Panc1 (cell line): ENCODE data around the gene NR3C1. TPM values are rescaled to one million over a fixed set of nuclear protein-coding genes. Genes with fewer than 3 reads are reported as not detected.
A peak's percentile ranks its signal among the peaks of the same experiment; 100 is the strongest.

Experiments used
- ATAC-seq: fragments of 200-7000 bp; cut with Tn5 transposase; 2 replicates; pipeline ENCODE4 v1.9.1; 2020; ENCODE audit warnings: mild to moderate bottlenecking, moderate library complexity
- Bru-seq: library from RNA; stranded (reverse); fragments of 400-500 nt; gene quantifications from one replicate; lab custom pipeline; 2021; lab: Mats Ljungman, UMichigan
- BruChase-seq, 2 experiments: library from RNA; stranded (reverse); fragments of 400-500 nt; gene quantifications; one replicate each; lab custom pipeline; 2021; lab: Mats Ljungman, UMichigan
- BruUV-seq: library from RNA; stranded (reverse); fragments of 400-500 nt; replicated peaks from 2 replicates; lab custom pipeline; 2021; lab: Mats Ljungman, UMichigan
- CTCF ChIA-PET: fragments of 300-600 bp; sonication (Branson Sonifier 250); formaldehyde crosslinking; loops from one replicate; lab custom pipeline; 2022; ENCODE audit warnings: antibody characterized with exemption; lab: Charles Lee
- POLR2A ChIA-PET: fragments of 300-600 bp; sonication (Branson Sonifier 250); formaldehyde crosslinking; loops from one replicate; lab custom pipeline; 2022; ENCODE audit warnings: antibody characterized with exemption; lab: Charles Lee
- DNase-seq: peaks from one replicate; pipeline ENCODE4 v3.0.0-alpha.2; 2010; ENCODE audit warnings: low read depth, low spot score
- H3K27ac ChIP-seq: 2 replicates; pipeline ENCODE4 v1.5.1; 2011; ENCODE audit warnings: mild to moderate bottlenecking, low read length, inconsistent platforms
- H3K27me3 ChIP-seq: fragments of 200-500 bp; sonication (Bioruptor generic); 2 replicates; pipeline ENCODE4 v1.6.0; 2014; ENCODE audit warnings: low read length, inconsistent platforms; ENCODE audit not compliant: control insufficient read depth, insufficient read depth
- H3K36me3 ChIP-seq: fragments of 200-500 bp; sonication (Bioruptor generic); 2 replicates; pipeline ENCODE4 v1.5.1; 2014; ENCODE audit warnings: inconsistent platforms, mild to moderate bottlenecking, low read length, moderate library complexity; ENCODE audit not compliant: control insufficient read depth, insufficient read depth
- H3K4me1 ChIP-seq: 2 replicates; pipeline ENCODE4 v1.5.1; 2011; ENCODE audit warnings: inconsistent platforms, mild to moderate bottlenecking, low read length, moderate library complexity; ENCODE audit not compliant: control insufficient read depth, insufficient read depth
- H3K4me3 ChIP-seq, 2 experiments: 2 replicates each; pipeline ENCODE4 v1.5.1; 2011 to 2012; ENCODE audit warnings: low read depth in 2 of 2, low read length in 2 of 2, mild to moderate bottlenecking in 2 of 2, inconsistent platforms in 1 of 2, moderate library complexity in 1 of 2
- H3K9me3 ChIP-seq: fragments of 200-500 bp; sonication (Bioruptor generic); 2 replicates; pipeline ENCODE4 v1.5.1; 2014; ENCODE audit warnings: low read depth, mild to moderate bottlenecking, inconsistent platforms, low read length, moderate library complexity; ENCODE audit not compliant: control insufficient read depth, insufficient read depth
- POLR2AphosphoS5 ChIP-seq: IDR thresholded peaks from 2 replicates; pipeline ENCODE4 v1.6.1; 2012; ENCODE audit warnings: mild to moderate bottlenecking, low read depth, low read length, moderate library complexity
- SIN3A ChIP-seq: IDR thresholded peaks from 2 replicates; pipeline ENCODE4 v1.6.1; 2012; ENCODE audit warnings: low read depth, mild to moderate bottlenecking, low read length, moderate library complexity, borderline replicate concordance; ENCODE audit not compliant: insufficient read depth
- TCF7L2 ChIP-seq: IDR thresholded peaks from 2 replicates; pipeline ENCODE4 v1.6.1; 2011; ENCODE audit warnings: mild to moderate bottlenecking, low read depth, low read length, inconsistent platforms
- in situ Hi-C: cut with HindIII; loops from 2 replicates; pipeline ENCODE4 v1.10.0; 2016; ENCODE audit warnings: low sequenced_read_pairs, low pct_unique_long_range_greater_than_20kb
- intact Hi-C: fragments of 100-400 bp; cut with micrococcal nuclease; formaldehyde crosslinking; loops from one replicate; pipeline ENCODE4 v1.10.0; 2022; ENCODE audit not compliant: unreplicated experiment
- long read RNA-seq: library from polyadenylated mRNA; unstranded; transcript quantifications from one replicate; pipeline ENCODE4 v2.0.0, GENCODE V29; 2021; ENCODE audit not compliant: unreplicated experiment
- polyA plus RNA-seq: library from polyadenylated mRNA; unstranded; fragments of >200 nt; gene quantifications from one replicate; pipeline ENCODE4 v1.2.1, GENCODE V29; 2012; ENCODE audit warnings: missing spikeins; ENCODE audit not compliant: insufficient read length
- total RNA-seq: library from RNA; stranded (reverse); gene quantifications from one replicate; pipeline ENCODE4 v1.2.1, GENCODE V29; 2021; ENCODE audit not compliant: unreplicated experiment
- TF ChIP-seq, protein P1 (sequence below): fragments of 450-650 bp; IDR thresholded peaks from 2 replicates; pipeline ENCODE4 v1.5.1; 2017; ENCODE audit warnings: mild to moderate bottlenecking
- TF ChIP-seq, protein P2 (sequence below), 2 experiments: IDR thresholded peaks; 2 replicates each; pipeline ENCODE4 v1.6.1; 2011 to 2012; ENCODE audit warnings: low read depth in 2 of 2, control low read depth in 1 of 2, low read length in 1 of 2, mild to moderate bottlenecking in 1 of 2, moderate library complexity in 1 of 2; ENCODE audit not compliant: insufficient read depth in 1 of 2

The NR3C1 gene
- total RNA-seq (52.6 TPM), Bru-seq, nascent RNA (percentile 93 among the genes with signal in this experiment), BruChase-seq, experiment 1, labeled RNA remaining after a 2-hour chase (percentile 83 among the genes with signal in this experiment), BruChase-seq, experiment 2, labeled RNA remaining after a 6-hour chase (percentile 70 among the genes with signal in this experiment)
- 15.0 TPM for polyA plus RNA-seq
- long read RNA-seq, full-length matches to known transcripts: 56 of 179 reads
- long read RNA-seq, partial matches to known transcripts: 101 of 179 reads
- long read RNA-seq, other reads (novel, unspliced or antisense): 22 of 179 reads

DNA sequence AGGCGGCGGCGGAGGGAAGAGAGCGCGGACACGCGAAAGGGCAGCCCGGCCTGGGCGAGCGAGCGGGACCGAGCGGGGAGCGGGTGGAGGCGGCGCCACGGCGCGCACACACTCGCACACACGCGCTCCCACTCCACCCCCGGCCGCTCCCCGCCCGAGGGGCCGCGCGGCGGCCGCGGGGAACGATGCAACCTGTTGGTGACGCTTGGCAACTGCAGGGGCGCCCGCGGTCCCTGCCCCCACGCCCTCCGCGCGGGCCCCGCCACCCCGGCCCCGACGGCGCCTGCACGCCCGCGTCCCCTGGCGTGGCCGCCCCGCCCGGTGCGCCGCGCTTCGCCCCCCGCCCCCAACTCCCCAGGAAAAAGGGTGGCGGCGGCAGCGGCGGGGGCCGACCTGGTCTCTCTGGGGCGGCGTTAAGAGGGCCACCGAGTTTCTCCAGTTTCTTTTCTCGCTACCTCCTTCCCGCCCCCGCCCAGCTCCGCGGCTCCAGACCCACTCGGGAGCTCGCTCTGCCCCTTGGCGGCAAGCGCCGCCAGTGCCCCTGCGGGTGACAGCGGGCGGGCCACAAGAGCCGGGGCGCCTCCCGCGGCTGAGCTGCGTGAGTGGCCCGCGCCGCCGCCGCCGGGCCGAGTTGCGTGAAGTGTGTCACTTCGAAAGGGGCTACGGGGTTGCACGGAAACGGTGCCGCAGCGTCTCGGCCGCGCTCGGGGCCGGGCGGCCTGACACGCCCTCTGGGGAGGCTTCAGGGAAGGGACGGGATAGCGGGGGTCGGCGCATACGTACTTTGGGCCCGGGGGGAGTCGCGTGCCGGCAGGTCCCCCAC, at the start of gene NR3C1:
NR3C1 (minus strand) TSS at position 94 of the 823 bp plus-strand sequence. CDS start 2,847 bp downstream, outside the sequence.
- Histone ChIP-seq H3K27ac (peak within 1 kb of the TSS; percentile 100), H3K36me3 (peaks cover 8% of the 10 kb centered on the region), H3K4me3 (peak within 1 kb of the TSS; percentile 91), H3K9me3 (no peaks in the 10 kb centered on the region; the same call in 1 of the 2 replicates), H3K4me1 (peaks cover 20% of the 10 kb centered on the region), H3K27me3 (no peaks in the 10 kb centered on the region; the same call in 1 of the 2 replicates)
- CTCF ChIA-PET: interaction anchor here (0.6 to 0.8 kb wide), 2 partner anchors 212 to 544 kb away, joined by 4 to 5 read pairs; no protein-coding TSS in a partner anchor
- TF ChIP-seq, protein P1, sequence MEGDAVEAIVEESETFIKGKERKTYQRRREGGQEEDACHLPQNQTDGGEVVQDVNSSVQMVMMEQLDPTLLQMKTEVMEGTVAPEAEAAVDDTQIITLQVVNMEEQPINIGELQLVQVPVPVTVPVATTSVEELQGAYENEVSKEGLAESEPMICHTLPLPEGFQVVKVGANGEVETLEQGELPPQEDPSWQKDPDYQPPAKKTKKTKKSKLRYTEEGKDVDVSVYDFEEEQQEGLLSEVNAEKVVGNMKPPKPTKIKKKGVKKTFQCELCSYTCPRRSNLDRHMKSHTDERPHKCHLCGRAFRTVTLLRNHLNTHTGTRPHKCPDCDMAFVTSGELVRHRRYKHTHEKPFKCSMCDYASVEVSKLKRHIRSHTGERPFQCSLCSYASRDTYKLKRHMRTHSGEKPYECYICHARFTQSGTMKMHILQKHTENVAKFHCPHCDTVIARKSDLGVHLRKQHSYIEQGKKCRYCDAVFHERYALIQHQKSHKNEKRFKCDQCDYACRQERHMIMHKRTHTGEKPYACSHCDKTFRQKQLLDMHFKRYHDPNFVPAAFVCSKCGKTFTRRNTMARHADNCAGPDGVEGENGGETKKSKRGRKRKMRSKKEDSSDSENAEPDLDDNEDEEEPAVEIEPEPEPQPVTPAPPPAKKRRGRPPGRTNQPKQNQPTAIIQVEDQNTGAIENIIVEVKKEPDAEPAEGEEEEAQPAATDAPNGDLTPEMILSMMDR: peak; percentile 89
- TF ChIP-seq TCF7L2 (no peak), SIN3A (peak; percentile 85)
- DNase-seq (no peak), ATAC-seq (peak; percentile 80)
- in situ Hi-C loops: no loop called here
- POLR2A ChIA-PET: interaction anchor here (0.6 to 0.7 kb wide), 2 partner anchors 16 to 220 kb away, joined by 6 to 10 read pairs; no protein-coding TSS in a partner anchor
- no TSS peak for BruUV-seq
- intact Hi-C loops: loop anchor here (2.0 kb wide), 1 partner anchor 421 kb away; no protein-coding TSS in a partner anchor

DNA sequence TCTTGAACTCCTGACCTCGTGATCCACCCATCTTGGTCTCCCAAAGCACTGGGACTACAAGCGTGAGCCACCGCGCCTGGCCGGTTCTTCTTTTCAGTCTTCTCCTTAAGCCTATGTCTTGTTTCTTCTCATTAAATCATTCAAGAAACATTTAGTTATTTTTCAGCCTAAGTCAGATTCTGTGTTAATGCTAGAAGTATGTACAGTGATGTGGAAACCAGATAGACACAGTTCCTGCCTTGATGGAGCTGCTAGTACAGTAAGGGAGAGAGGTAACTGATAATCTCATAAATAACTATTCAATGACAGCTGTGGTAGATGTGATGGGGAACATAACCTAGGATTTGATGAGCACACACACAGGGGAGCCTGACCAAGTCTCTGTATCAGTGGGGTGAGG, 46.3 kb upstream of the NR3C1 start:
- intact Hi-C loops: no loop called here
- ChIA-PET POLR2A (no interaction called here), CTCF (no interaction called here)
- Histone ChIP-seq H3K9me3 (no peaks in the 10 kb centered on the region), H3K4me3 (no peak overlapping the region), H3K27me3 (no peaks in the 10 kb centered on the region), H3K4me1 (no peaks in the 10 kb centered on the region), H3K27ac (no peak overlapping the region), H3K36me3 (no peaks in the 10 kb centered on the region)
- ATAC-seq (no peak), DNase-seq (no peak)
- BruUV-seq: no TSS peak
- in situ Hi-C loops: no loop called here
- no peak for TF ChIP-seq POLR2AphosphoS5

DNA sequence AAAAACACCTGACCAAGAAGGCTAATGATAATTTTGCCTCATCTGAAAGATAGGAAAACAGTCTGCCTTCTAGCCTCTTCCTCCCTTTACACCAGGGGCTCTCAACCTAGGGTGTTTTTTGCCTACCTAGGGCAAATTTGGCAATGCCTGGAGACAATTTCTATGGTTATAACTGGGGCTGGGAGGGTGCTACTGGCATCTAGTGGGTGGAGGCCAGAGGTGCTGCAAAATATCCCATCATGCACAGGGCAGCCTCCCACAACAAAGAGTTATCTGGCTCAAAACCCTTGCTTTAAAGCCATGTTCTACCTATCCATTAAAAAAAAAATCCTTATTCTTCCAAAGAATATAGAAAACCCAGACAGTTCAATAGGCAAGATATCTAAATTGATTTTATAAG, 45.0 kb upstream of the NR3C1 start:
- intact Hi-C loops (no loop called here), in situ Hi-C loops (no loop called here)
- ATAC-seq: no peak
- DNase-seq: no peak
- ChIA-PET CTCF (no interaction called here), POLR2A (interaction anchor here (0.5 kb wide), 1 partner anchor 232 kb away, joined by 4 read pairs; no protein-coding TSS in a partner anchor)
- no peaks in the 10 kb centered on the region for H3K9me3 ChIP-seq
- H3K36me3 ChIP-seq: no peaks in the 10 kb centered on the region
- no peak overlapping the region for H3K27ac ChIP-seq
- no peaks in the 10 kb centered on the region for H3K27me3 ChIP-seq
- no TSS peak for BruUV-seq
- H3K4me3 ChIP-seq: no peak overlapping the region
- TF ChIP-seq, protein P2, sequence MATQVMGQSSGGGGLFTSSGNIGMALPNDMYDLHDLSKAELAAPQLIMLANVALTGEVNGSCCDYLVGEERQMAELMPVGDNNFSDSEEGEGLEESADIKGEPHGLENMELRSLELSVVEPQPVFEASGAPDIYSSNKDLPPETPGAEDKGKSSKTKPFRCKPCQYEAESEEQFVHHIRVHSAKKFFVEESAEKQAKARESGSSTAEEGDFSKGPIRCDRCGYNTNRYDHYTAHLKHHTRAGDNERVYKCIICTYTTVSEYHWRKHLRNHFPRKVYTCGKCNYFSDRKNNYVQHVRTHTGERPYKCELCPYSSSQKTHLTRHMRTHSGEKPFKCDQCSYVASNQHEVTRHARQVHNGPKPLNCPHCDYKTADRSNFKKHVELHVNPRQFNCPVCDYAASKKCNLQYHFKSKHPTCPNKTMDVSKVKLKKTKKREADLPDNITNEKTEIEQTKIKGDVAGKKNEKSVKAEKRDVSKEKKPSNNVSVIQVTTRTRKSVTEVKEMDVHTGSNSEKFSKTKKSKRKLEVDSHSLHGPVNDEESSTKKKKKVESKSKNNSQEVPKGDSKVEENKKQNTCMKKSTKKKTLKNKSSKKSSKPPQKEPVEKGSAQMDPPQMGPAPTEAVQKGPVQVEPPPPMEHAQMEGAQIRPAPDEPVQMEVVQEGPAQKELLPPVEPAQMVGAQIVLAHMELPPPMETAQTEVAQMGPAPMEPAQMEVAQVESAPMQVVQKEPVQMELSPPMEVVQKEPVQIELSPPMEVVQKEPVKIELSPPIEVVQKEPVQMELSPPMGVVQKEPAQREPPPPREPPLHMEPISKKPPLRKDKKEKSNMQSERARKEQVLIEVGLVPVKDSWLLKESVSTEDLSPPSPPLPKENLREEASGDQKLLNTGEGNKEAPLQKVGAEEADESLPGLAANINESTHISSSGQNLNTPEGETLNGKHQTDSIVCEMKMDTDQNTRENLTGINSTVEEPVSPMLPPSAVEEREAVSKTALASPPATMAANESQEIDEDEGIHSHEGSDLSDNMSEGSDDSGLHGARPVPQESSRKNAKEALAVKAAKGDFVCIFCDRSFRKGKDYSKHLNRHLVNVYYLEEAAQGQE (IDR thresholded peaks at IDR 0.05; ENCODE audit: insufficient read depth in 1 of 2, low read depth in 2 of 2, low read length in 1 of 2): no peak
- TF ChIP-seq, protein P1: peak; percentile 29
- no peaks in the 10 kb centered on the region for H3K4me1 ChIP-seq
